RWPE1 (cell line): Measurements from ENCODE around the gene MRPL37.

Source experiments
- CTCF ChIA-PET: fragments of 350-600 bp; sonication (Branson Sonifier 250); formaldehyde crosslinking; extraction: SDS; loops from one replicate; lab custom pipeline; 2021; lab: Yijun Ruan, JAX
- POLR2A ChIA-PET: fragments of 400-600 bp; formaldehyde crosslinking; extraction: SDS; loops from one replicate; lab custom pipeline; 2020; ENCODE audit warnings: antibody characterized with exemption; ENCODE audit not compliant: low non-redundant PET; lab: Yijun Ruan, JAX
- DNase-seq: peaks from one replicate; pipeline ENCODE4 v3.0.0; 2012; ENCODE audit warnings: low spot score
- H3K27ac ChIP-seq: fragments of 450-650 bp; 2 replicates; pipeline ENCODE4 v1.5.1; 2017
- CTCF ChIP-seq: fragments of 450-650 bp; conservative IDR thresholded peaks from 2 replicates; pipeline ENCODE4 v1.5.1; 2017; ENCODE audit warnings: low read depth, mild to moderate bottlenecking

MRPL37 gene

GRCh38 chr1:54234284-54234683 lies 34.3 kb downstream of the MRPL37 start:
- CTCF ChIA-PET: no interaction called here
- H3K27ac ChIP-seq: no peak overlapping the region
- POLR2A ChIA-PET: no interaction called here
- no peak for TF ChIP-seq CTCF
- no peak for DNase-seq

GRCh38 chr1:54237586-54237985 lies 37.6 kb downstream of the MRPL37 start:
- ChIA-PET POLR2A (no interaction called here), CTCF (no interaction called here)
- no peak overlapping the region for H3K27ac ChIP-seq
- no peak for TF ChIP-seq CTCF
- DNase-seq: no peak

- no peak for TF ChIP-seq CTCF
- POLR2A ChIA-PET: no interaction called here
- CTCF ChIA-PET: interaction anchor here (0.6 kb wide), 1 partner anchor 247 kb away, joined by 3 read pairs; no protein-coding TSS in a partner anchor
Measured at GRCh38 chr1:54238353-54239034, 38.5 kb downstream of the MRPL37 start.

GRCh38 chr1:54239035-54239383 lies 39.0 kb downstream of the MRPL37 start:
- H3K27ac ChIP-seq: no peak overlapping the region
- no peak for DNase-seq
- POLR2A ChIA-PET: no interaction called here
- CTCF ChIA-PET: interaction anchor here (0.6 kb wide), 1 partner anchor 247 kb away, joined by 3 read pairs; no protein-coding TSS in a partner anchor
- no peak for TF ChIP-seq CTCF

More at GRCh38 chr1:54238353-54239034, 38.5 kb downstream of the MRPL37 start:
- no peak overlapping the region for H3K27ac ChIP-seq
- no peak for DNase-seq

- POLR2A ChIA-PET: no interaction called here
- no peak for DNase-seq
- no peak overlapping the region for H3K27ac ChIP-seq
- TF ChIP-seq CTCF: no peak
- CTCF ChIA-PET: interaction anchor here (1.0 kb wide), 1 partner anchor 10 kb away, joined by 6 read pairs; no protein-coding TSS in a partner anchor
Measured at GRCh38 chr1:54239631-54240031, 39.7 kb downstream of the MRPL37 start.

GRCh38 chr1:54240741-54241335 lies 40.9 kb downstream of the MRPL37 start:
- ChIA-PET CTCF (no interaction called here), POLR2A (interaction anchor here (0.5 kb wide), 1 partner anchor 1647 kb away, joined by 3 read pairs; no protein-coding TSS in a partner anchor)
- no peak for TF ChIP-seq CTCF

More at GRCh38 chr1:54240741-54241335, 40.9 kb downstream of the MRPL37 start:
- H3K27ac ChIP-seq: no peak overlapping the region
- DNase-seq: no peak
